Measurements from ENCODE around the gene EGLN2.

DNA sequence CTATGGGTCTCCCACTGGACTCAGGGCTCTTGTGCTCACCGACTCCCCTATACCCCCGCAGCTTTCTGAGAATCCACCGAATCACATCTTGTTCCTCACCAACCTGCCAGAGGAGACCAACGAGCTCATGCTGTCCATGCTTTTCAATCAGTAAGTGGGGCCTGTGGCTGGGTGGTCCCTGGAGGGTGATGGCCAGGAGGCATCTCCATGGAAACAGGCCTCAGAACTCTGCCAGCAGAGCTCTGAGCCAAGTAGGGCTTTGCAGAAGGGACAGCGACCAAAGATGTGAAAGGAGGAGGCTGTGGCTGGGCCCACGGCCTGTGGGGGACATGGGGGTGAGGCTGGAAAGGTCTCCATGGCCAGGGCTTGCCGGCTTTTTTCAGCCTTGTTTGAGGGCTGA is 35.5 kb upstream of the EGLN2 start:
- TF ChIP-seq, protein P1, sequence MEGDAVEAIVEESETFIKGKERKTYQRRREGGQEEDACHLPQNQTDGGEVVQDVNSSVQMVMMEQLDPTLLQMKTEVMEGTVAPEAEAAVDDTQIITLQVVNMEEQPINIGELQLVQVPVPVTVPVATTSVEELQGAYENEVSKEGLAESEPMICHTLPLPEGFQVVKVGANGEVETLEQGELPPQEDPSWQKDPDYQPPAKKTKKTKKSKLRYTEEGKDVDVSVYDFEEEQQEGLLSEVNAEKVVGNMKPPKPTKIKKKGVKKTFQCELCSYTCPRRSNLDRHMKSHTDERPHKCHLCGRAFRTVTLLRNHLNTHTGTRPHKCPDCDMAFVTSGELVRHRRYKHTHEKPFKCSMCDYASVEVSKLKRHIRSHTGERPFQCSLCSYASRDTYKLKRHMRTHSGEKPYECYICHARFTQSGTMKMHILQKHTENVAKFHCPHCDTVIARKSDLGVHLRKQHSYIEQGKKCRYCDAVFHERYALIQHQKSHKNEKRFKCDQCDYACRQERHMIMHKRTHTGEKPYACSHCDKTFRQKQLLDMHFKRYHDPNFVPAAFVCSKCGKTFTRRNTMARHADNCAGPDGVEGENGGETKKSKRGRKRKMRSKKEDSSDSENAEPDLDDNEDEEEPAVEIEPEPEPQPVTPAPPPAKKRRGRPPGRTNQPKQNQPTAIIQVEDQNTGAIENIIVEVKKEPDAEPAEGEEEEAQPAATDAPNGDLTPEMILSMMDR (IDR thresholded peaks at IDR 0.05), result no peak
- no peak for TF ChIP-seq ZFX (IDR thresholded peaks at IDR 0.05; ENCODE audit: borderline replicate concordance)
